ENCODE results near the gene GNB3. TPM values are rescaled to one million over a fixed set of nuclear protein-coding genes. Genes with fewer than 3 reads are reported as not detected.

Gene GNB3
- 1.5 TPM for polyA plus RNA-seq (2013, experiment 1 of 2)
- 2.0 TPM for polyA plus RNA-seq (2013, experiment 2 of 2)

- H4K5ac ChIP-seq (ENCODE audit: low read length) = no peak within 1 kb of the TSS
- no peak within 1 kb of the TSS for H3K56ac ChIP-seq (ENCODE audit: low read length)
- no peak within 1 kb of the TSS for H3K4me3 ChIP-seq (ENCODE audit: low read length)
- no peaks in the 10 kb centered on the region for H3K4me1 ChIP-seq (ENCODE audit: control insufficient read depth, low read depth, low read length)
- H3K4ac ChIP-seq (ENCODE audit: low read depth, low read length) = no peak within 1 kb of the TSS
- H2AK5ac ChIP-seq (ENCODE audit: low read length) = no peak within 1 kb of the TSS
- no peak within 1 kb of the TSS for H4K8ac ChIP-seq (ENCODE audit: low read depth, low read length)
- no peak within 1 kb of the TSS for H3K23ac ChIP-seq (ENCODE audit: low read length)
- peaks cover 19% of the 10 kb centered on the region for H3K36me3 ChIP-seq (ENCODE audit: control insufficient read depth, insufficient read depth, low read length)
- no CpG with 5 or more reads among the region's 24 CpGs for WGBS (ENCODE audit: extremely low coverage, insufficient coverage, low lambda C conversion rate)
- no peaks in the 10 kb centered on the region for H3K79me1 ChIP-seq (ENCODE audit: low read length)
- no peak for DNase-seq
- H2BK5ac ChIP-seq (ENCODE audit: low read length) = no peak within 1 kb of the TSS
- no peak within 1 kb of the TSS for H3K27ac ChIP-seq (ENCODE audit: low read depth, low read length)
- H3K27me3 ChIP-seq (ENCODE audit: insufficient read depth, low read length, poor library complexity) = no peaks in the 10 kb centered on the region
- H3K9ac ChIP-seq (ENCODE audit: low read length) = no peak within 1 kb of the TSS
- no peaks in the 10 kb centered on the region for H3K79me2 ChIP-seq (ENCODE audit: control insufficient read depth, insufficient read depth, low read length)
- no peak within 1 kb of the TSS for H3K4me2 ChIP-seq (ENCODE audit: low read length)
- no peak within 1 kb of the TSS for H2BK15ac ChIP-seq (replicated peaks; ENCODE audit: low read depth)
- no peak within 1 kb of the TSS for H3K18ac ChIP-seq (ENCODE audit: low read length)
- no peak within 1 kb of the TSS for H2BK120ac ChIP-seq (ENCODE audit: low read depth, low read length)
Observed at GRCh38 chr12:6840761-6841515, at the start of gene GNB3. Gene GNB3, plus strand, starts transcription at chr12:6840925. Its CDS starts 363 bp downstream, at chr12:6841288.

- DNase-seq = no peak
- Histone ChIP-seq H2BK5ac (ENCODE audit: low read length) (no peak overlapping the region), H2AK5ac (ENCODE audit: low read length) (no peak overlapping the region), H2BK15ac (replicated peaks; ENCODE audit: low read depth) (no peak overlapping the region), H3K23ac (ENCODE audit: low read length) (no peak overlapping the region), H4K8ac (ENCODE audit: low read depth, low read length) (no peak overlapping the region), H3K79me2 (ENCODE audit: control insufficient read depth, insufficient read depth, low read length) (no peaks in the 10 kb centered on the region), H3K4me1 (ENCODE audit: control insufficient read depth, low read depth, low read length) (peaks cover 3% of the 10 kb centered on the region), H3K4ac (ENCODE audit: low read depth, low read length) (no peak overlapping the region), H3K27me3 (ENCODE audit: insufficient read depth, low read length, poor library complexity) (no peaks in the 10 kb centered on the region), H3K18ac (ENCODE audit: low read length) (no peak overlapping the region), H3K4me3 (ENCODE audit: low read length) (no peak overlapping the region), H3K36me3 (ENCODE audit: control insufficient read depth, insufficient read depth, low read length) (no peaks in the 10 kb centered on the region), H2BK120ac (ENCODE audit: low read depth, low read length) (no peak overlapping the region), H3K4me2 (ENCODE audit: low read length) (no peak overlapping the region), H3K27ac (ENCODE audit: low read depth, low read length) (no peak overlapping the region), H3K56ac (ENCODE audit: low read length) (no peak overlapping the region), H4K5ac (ENCODE audit: low read length) (no peak overlapping the region), H3K79me1 (ENCODE audit: low read length) (no peaks in the 10 kb centered on the region), H3K9ac (ENCODE audit: low read length) (no peak overlapping the region)
- WGBS (ENCODE audit: extremely low coverage, insufficient coverage, low lambda C conversion rate) = no CpG with 5 or more reads among the region's 13 CpGs
Observed at GRCh38 chr12:6791931-6792520, 48.7 kb upstream of the GNB3 start.

GRCh38 chr12:6792522-6793201 is 48.1 kb upstream of the GNB3 start:
- H2AK5ac ChIP-seq (ENCODE audit: low read length) = no peak overlapping the region
- no peaks in the 10 kb centered on the region for H3K27me3 ChIP-seq (ENCODE audit: insufficient read depth, low read length, poor library complexity)
- peaks cover 3% of the 10 kb centered on the region for H3K4me1 ChIP-seq (ENCODE audit: control insufficient read depth, low read depth, low read length)
- H3K18ac ChIP-seq (ENCODE audit: low read length) = no peak overlapping the region
- H3K23ac ChIP-seq (ENCODE audit: low read length) = no peak overlapping the region
- no peak overlapping the region for H3K9ac ChIP-seq (ENCODE audit: low read length)
- no peak overlapping the region for H2BK120ac ChIP-seq (ENCODE audit: low read depth, low read length)
- H2BK5ac ChIP-seq (ENCODE audit: low read length) = no peak overlapping the region
- no peaks in the 10 kb centered on the region for H3K36me3 ChIP-seq (ENCODE audit: control insufficient read depth, insufficient read depth, low read length)
- H3K79me1 ChIP-seq (ENCODE audit: low read length) = no peaks in the 10 kb centered on the region
- H3K79me2 ChIP-seq (ENCODE audit: control insufficient read depth, insufficient read depth, low read length) = no peaks in the 10 kb centered on the region
- H3K27ac ChIP-seq (ENCODE audit: low read depth, low read length) = no peak overlapping the region
- no peak overlapping the region for H3K4ac ChIP-seq (ENCODE audit: low read depth, low read length)
- WGBS (ENCODE audit: extremely low coverage, insufficient coverage, low lambda C conversion rate) = no CpG with 5 or more reads among the region's 12 CpGs
- no peak for DNase-seq
- H3K4me2 ChIP-seq (ENCODE audit: low read length) = no peak overlapping the region
- no peak overlapping the region for H2BK15ac ChIP-seq (replicated peaks; ENCODE audit: low read depth)
- H4K8ac ChIP-seq (ENCODE audit: low read depth, low read length) = no peak overlapping the region
- H3K4me3 ChIP-seq (ENCODE audit: low read length) = no peak overlapping the region
- no peak overlapping the region for H3K56ac ChIP-seq (ENCODE audit: low read length)
- H4K5ac ChIP-seq (ENCODE audit: low read length) = no peak overlapping the region

- Histone ChIP-seq H2BK15ac (replicated peaks; ENCODE audit: low read depth) (no peak overlapping the region), H3K79me2 (ENCODE audit: control insufficient read depth, insufficient read depth, low read length) (no peaks in the 10 kb centered on the region), H4K5ac (ENCODE audit: low read length) (no peak overlapping the region), H3K4me3 (ENCODE audit: low read length) (no peak overlapping the region), H3K9ac (ENCODE audit: low read length) (no peak overlapping the region), H3K56ac (ENCODE audit: low read length) (no peak overlapping the region), H3K4ac (ENCODE audit: low read depth, low read length) (no peak overlapping the region), H3K4me1 (ENCODE audit: control insufficient read depth, low read depth, low read length) (no peaks in the 10 kb centered on the region), H3K4me2 (ENCODE audit: low read length) (no peak overlapping the region), H3K18ac (ENCODE audit: low read length) (no peak overlapping the region), H3K27ac (ENCODE audit: low read depth, low read length) (no peak overlapping the region), H3K79me1 (ENCODE audit: low read length) (no peaks in the 10 kb centered on the region), H2AK5ac (ENCODE audit: low read length) (no peak overlapping the region), H3K36me3 (ENCODE audit: control insufficient read depth, insufficient read depth, low read length) (no peaks in the 10 kb centered on the region), H2BK120ac (ENCODE audit: low read depth, low read length) (no peak overlapping the region), H2BK5ac (ENCODE audit: low read length) (no peak overlapping the region), H3K27me3 (ENCODE audit: insufficient read depth, low read length, poor library complexity) (no peaks in the 10 kb centered on the region), H4K8ac (ENCODE audit: low read depth, low read length) (no peak overlapping the region), H3K23ac (ENCODE audit: low read length) (no peak overlapping the region)
- DNase-seq = peak; percentile 58
- no CpG with 5 or more reads among the region's 2 CpGs for WGBS (ENCODE audit: extremely low coverage, insufficient coverage, low lambda C conversion rate)
Observed at GRCh38 chr12:6795088-6795487, 45.6 kb upstream of the GNB3 start.

GRCh38 chr12:6796576-6796975 is 44.1 kb upstream of the GNB3 start:
- H3K4ac ChIP-seq (ENCODE audit: low read depth, low read length) = no peak overlapping the region
- no peak for DNase-seq
- no peak overlapping the region for H4K8ac ChIP-seq (ENCODE audit: low read depth, low read length)
- H3K9ac ChIP-seq (ENCODE audit: low read length) = no peak overlapping the region
- H2BK120ac ChIP-seq (ENCODE audit: low read depth, low read length) = no peak overlapping the region
- no peak overlapping the region for H2AK5ac ChIP-seq (ENCODE audit: low read length)
- no peak overlapping the region for H3K4me2 ChIP-seq (ENCODE audit: low read length)
- no peak overlapping the region for H3K4me3 ChIP-seq (ENCODE audit: low read length)
- no peaks in the 10 kb centered on the region for H3K79me2 ChIP-seq (ENCODE audit: control insufficient read depth, insufficient read depth, low read length)
- H4K5ac ChIP-seq (ENCODE audit: low read length) = no peak overlapping the region
- no peaks in the 10 kb centered on the region for H3K79me1 ChIP-seq (ENCODE audit: low read length)
- no peak overlapping the region for H3K27ac ChIP-seq (ENCODE audit: low read depth, low read length)
- no peak overlapping the region for H3K56ac ChIP-seq (ENCODE audit: low read length)
- no peaks in the 10 kb centered on the region for H3K27me3 ChIP-seq (ENCODE audit: insufficient read depth, low read length, poor library complexity)
- no peak overlapping the region for H3K18ac ChIP-seq (ENCODE audit: low read length)
- no peaks in the 10 kb centered on the region for H3K36me3 ChIP-seq (ENCODE audit: control insufficient read depth, insufficient read depth, low read length)
- H3K4me1 ChIP-seq (ENCODE audit: control insufficient read depth, low read depth, low read length) = no peaks in the 10 kb centered on the region
- no peak overlapping the region for H2BK5ac ChIP-seq (ENCODE audit: low read length)
- no peak overlapping the region for H3K23ac ChIP-seq (ENCODE audit: low read length)
- H2BK15ac ChIP-seq (replicated peaks; ENCODE audit: low read depth) = no peak overlapping the region
- no CpG with 5 or more reads among the region's 4 CpGs for WGBS (ENCODE audit: extremely low coverage, insufficient coverage, low lambda C conversion rate)

All from mesendoderm (in vitro differentiated cells).